ENCODE measurements around the gene KANSL1.

GRCh38 chr17:46167826-46168569 is 25.2 kb downstream of the KANSL1 start:
- TF ChIP-seq CTCF (conservative IDR thresholded peaks at IDR 0.05) = no peak
- no peak for TF ChIP-seq ZFX (IDR thresholded peaks at IDR 0.05)
